Heart right ventricle (tissue), 16 donors: ENCODE results near the gene GRB7. TPM values are rescaled to one million over a fixed set of nuclear protein-coding genes. Genes with fewer than 3 reads are reported as not detected.

Experiments used
- ATAC-seq, 8 donors: fragments of 200-7000 bp; cut with Tn5 transposase; one replicate each; pipeline ENCODE4 v1.9.1; 2020; ENCODE audit warnings: mild to moderate bottlenecking in 8 of 8, moderate library complexity in 8 of 8, moderate number of reproducible peaks in 1 of 8
- DNase-seq, 2 donors: peaks; one replicate each; pipeline ENCODE4 v3.0.0-alpha.2; 2020
- H3K27ac ChIP-seq, 10 donors: fragments of 200-600 bp; sonication (generic) in 2 of 10; one replicate each; pipeline versions ENCODE4 v1.5.0 to v1.8.0; 2020 to 2022; ENCODE audit warnings: mild to moderate bottlenecking in 3 of 10
- H3K27me3 ChIP-seq, 7 donors: fragments of 200-600 bp; one replicate each; pipeline ENCODE4 v1.8.0; 2021 to 2022; ENCODE audit warnings: mild to moderate bottlenecking in 2 of 7
- H3K36me3 ChIP-seq, 9 donors: fragments of 200-600 bp; sonication (generic) in 1 of 9; one replicate each; pipeline versions ENCODE4 v1.5.0 to v1.8.0; 2020 to 2022; ENCODE audit warnings: mild to moderate bottlenecking in 2 of 9
- H3K4me1 ChIP-seq, 9 donors: fragments of 200-600 bp; sonication (generic) in 1 of 9; one replicate each; pipeline versions ENCODE4 v1.5.0 to v1.8.0; 2020 to 2022; ENCODE audit warnings: mild to moderate bottlenecking in 4 of 9
- H3K4me3 ChIP-seq, 10 donors: fragments of 200-600 bp; sonication (generic) in 2 of 10; one replicate each; pipeline versions ENCODE4 v1.5.0 to v1.8.0; 2020 to 2022; ENCODE audit warnings: mild to moderate bottlenecking in 7 of 10, moderate library complexity in 2 of 10
- H3K9me3 ChIP-seq, 11 donors: fragments of 200-600 bp in 10 of 11; sonication (generic) in 2 of 11; one replicate each; pipeline versions ENCODE4 v1.5.0 to v1.8.0; 2013 to 2022; ENCODE audit warnings: mild to moderate bottlenecking in 2 of 11, control low read depth in 1 of 11, moderate library complexity in 1 of 11
- WGBS, 2 donors: extraction: QIAGEN DNeasy Blood & Tissue Kit; methylation state at CpG; one replicate each; pipeline ENCODE4 v1.1.7; 2013; ENCODE audit warnings: inconsistent platforms in 1 of 2; 5-methylcytosine and 5-hydroxymethylcytosine counted together
- intact Hi-C, 10 donors: fragments of 100-400 bp; cut with DNase I; formaldehyde crosslinking; loops; one replicate each; pipeline versions ENCODE4 v1.11.1 to v1.14.2; 2022
- polyA plus RNA-seq, 2 donors: library from polyadenylated mRNA; stranded (reverse); fragments of 200-250 nt; gene quantifications; one replicate each; pipeline ENCODE4 v1.2.3, GENCODE V29; 2013
- total RNA-seq, 10 donors: library from RNA; stranded (reverse); fragmentation: NEBNext Ultra II Directional in 3 of 10; extraction: Animal tissue kit (Norgen Biotek cat#: 25700) in 3 of 10; gene quantifications; one replicate each; pipeline versions ENCODE4 v1.2.1 to v1.2.4, GENCODE V29; 2021 to 2023
- TF ChIP-seq, protein P1 (sequence below), 9 donors: fragments of 200-600 bp; sonication (generic) in 2 of 9; IDR thresholded peaks; one replicate each; pipeline versions ENCODE4 v1.5.0 to v1.8.0; 2021 to 2022; ENCODE audit warnings: antibody characterized with exemption in 9 of 9, mild to moderate bottlenecking in 5 of 9, moderate library complexity in 1 of 9
- donor health status: Arrhythmogenic right ventricular cardiomyopathy.
- donor health status: ischemic (EF 13 %, LVEDD 7.1; RV severe dilation, severe dysfunction).
- donor health status: healthy with polysubstance abuse.
- donor health status: DM: no; HTN: yes; CAD: no.
- donor health status: DM: no; HTN: no; CAD: no.
- donor health status: ischemic (EF 25% LVEDD 6.9; RV normal size, moderate dysfunction).
- donor health status: ischemic (EF 25% LVEDD 5.7; RV mildly dilated, moderate dysfunction).
- donor health status: healthy.
- donor health status: DM: yes; HTN: yes; CAD: no.
- donor health status: Ischemic cardiomyopathy.
- donor health status: ischemic (EF 35%, LVEDD 5.7; RV mildly dilated, moderate dysfunction).
- donor health status: nonischemic (EF 11% LVEDD 7.7; RV severe dilation, severe dysfunction).
- donor health status: DM: yes; HTN: yes; CAD: no.
- donor health status: PGD.
- donor health status: ischemic (EF 29% LVEDD 5.4; RV normal size, mild dysfunction).
- donor health status: nonischemic (EF 23%, LVEDD 6.1; RV moderate dilation, normal function).

The GRB7 gene
- total and polyA plus RNA-seq, 12 donors: 0.44 to 4.7 (median 1.1) TPM

DNA sequence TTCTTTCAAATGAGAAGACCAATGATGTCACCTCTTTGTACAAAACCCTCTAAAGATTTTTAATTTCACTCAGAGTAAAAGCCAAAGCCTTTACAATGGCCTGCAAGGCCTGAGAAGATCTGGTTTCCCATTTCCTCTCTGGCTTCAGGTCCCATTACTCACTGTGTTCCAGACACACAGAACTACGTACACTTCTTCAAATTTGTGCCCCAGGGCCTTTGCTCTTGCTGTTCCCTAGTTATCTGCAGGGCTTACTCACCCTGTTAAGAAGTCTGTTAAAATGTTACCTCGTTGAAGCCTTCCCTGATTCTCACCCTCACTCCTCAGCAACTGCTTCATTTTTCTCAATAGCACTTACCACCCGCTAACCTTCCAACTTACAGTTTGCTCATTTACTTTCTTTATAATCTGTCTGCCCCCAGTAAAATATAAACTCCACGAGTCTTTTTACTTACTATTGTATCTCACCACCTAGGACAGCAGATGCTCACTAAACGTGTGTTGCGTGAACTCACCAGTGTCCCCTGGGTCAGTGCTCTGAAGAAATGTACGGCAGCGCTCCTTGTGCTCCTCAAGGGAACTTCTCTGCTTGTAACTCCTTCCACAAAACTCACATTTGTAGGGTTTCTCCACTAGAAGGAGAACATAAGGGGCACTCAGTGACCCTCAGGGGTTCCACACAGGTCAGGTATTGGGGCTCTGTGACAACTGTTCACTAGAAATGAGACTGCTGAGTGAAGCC is 50.2 kb downstream of the GRB7 start:
- intact Hi-C loops: no loop called here
- TF ChIP-seq, protein P1, sequence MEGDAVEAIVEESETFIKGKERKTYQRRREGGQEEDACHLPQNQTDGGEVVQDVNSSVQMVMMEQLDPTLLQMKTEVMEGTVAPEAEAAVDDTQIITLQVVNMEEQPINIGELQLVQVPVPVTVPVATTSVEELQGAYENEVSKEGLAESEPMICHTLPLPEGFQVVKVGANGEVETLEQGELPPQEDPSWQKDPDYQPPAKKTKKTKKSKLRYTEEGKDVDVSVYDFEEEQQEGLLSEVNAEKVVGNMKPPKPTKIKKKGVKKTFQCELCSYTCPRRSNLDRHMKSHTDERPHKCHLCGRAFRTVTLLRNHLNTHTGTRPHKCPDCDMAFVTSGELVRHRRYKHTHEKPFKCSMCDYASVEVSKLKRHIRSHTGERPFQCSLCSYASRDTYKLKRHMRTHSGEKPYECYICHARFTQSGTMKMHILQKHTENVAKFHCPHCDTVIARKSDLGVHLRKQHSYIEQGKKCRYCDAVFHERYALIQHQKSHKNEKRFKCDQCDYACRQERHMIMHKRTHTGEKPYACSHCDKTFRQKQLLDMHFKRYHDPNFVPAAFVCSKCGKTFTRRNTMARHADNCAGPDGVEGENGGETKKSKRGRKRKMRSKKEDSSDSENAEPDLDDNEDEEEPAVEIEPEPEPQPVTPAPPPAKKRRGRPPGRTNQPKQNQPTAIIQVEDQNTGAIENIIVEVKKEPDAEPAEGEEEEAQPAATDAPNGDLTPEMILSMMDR (IDR thresholded peaks at IDR 0.05): no peak
- WGBS, 2 donors: 79 to 82% methylated on average over 8 of the region's 8 CpGs

DNA sequence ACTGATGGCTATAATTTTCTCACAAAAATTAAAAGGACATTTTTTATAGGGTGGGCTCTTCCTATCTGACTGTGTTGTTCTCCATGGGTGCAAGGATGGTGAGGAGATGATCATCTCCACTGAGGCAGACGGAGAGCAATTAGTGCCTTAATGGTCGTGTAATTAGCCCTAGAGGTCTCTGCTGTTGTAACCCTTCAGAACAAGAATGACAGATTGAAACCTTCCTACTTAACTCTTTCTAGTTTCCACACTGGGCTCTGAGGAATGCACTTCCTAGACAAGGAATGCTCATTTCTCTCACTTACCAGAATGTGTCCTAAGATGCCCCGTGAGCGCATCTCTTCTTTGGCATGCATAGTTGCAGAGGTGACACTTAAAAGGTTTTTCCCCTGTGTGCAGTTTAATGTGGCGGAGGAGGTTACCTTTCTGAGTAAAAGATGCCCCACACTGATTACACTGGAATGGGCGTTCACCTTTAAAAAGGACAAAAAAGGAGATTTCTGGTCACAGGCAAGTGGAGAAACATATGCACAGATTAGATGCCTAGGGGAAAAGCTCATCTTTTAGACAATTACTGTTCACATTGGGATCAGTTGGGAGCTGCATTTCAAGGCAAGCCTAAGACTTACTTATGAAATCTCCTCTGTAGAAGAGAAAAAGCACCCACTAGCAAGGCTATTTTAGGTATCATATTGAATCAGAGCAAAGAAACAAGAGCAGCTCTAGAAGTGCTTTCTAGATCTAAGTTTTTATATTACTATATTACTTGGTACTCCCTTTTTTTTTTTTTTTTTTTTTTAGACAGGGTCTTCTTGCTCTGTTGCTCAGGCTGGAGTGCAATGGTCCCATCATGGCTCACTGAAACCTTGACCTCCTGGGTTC is 53.6 kb downstream of the GRB7 start:
- TF ChIP-seq, protein P1 (IDR thresholded peaks at IDR 0.05): no peak
- intact Hi-C loops: no loop called here

More for the DNA sequence above, 50.2 kb downstream of the GRB7 start:
- Histone ChIP-seq H3K27ac (no peak overlapping the region), H3K4me3 (no peak overlapping the region), H3K9me3 (no peaks in the 10 kb centered on the region), H3K4me1 (peaks cover 0 to 9% (median 0%) of the 10 kb centered on the region in 9 donors), H3K36me3 (no peaks in the 10 kb centered on the region), H3K27me3 (peaks cover 0 to 53% (median 22%) of the 10 kb centered on the region in 7 donors)
- DNase-seq (no peak), ATAC-seq (no peak)

DNA sequence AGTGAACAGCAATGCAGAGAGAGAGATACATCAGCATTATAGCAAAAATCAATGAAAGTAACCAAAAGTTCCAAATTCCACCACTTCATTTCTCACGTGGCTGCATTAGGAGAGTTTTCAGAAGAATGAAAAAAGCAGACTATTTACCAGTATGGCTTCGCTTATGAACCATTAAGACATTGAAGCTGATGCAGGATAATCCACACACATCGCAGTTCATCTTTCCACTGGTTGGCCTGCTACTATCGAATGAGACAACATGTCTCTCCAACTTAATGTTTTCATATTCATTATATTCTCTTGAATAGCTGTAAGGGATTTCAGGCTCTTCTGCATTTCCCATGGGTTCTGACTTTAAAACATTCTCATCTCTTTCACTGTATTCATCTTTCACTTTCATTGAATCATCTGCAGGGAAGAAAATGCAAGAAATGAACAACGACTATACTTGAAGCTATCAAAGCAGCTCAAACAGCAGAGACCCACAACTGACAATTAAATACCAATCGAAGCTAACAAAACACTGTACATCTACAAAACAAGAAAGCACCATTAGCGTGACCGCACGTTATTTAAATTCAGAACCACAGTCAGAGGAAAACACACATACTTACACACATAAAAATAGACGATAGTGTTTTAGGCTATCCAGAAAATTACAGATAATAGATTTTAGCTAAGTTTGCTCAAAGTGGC is 54.9 kb downstream of the GRB7 start:
- intact Hi-C loops: no loop called here
- H3K4me1 ChIP-seq: peaks cover 0 to 7% (median 0%) of the 10 kb centered on the region in 9 donors
- no peaks in the 10 kb centered on the region for H3K9me3 ChIP-seq
- TF ChIP-seq, protein P1 (IDR thresholded peaks at IDR 0.05): no peak
- no peaks in the 10 kb centered on the region for H3K36me3 ChIP-seq
- peak overlapping the region in 1 of 10 donors; percentile 68 for H3K27ac ChIP-seq
- no peak for ATAC-seq
- DNase-seq: no peak
- no peak overlapping the region for H3K4me3 ChIP-seq
- H3K27me3 ChIP-seq: peaks cover 0 to 38% (median 16%) of the 10 kb centered on the region in 7 donors
- 85% methylated on average over 10 of the region's 10 CpGs for WGBS, 2 donors

More for the DNA sequence above, 53.6 kb downstream of the GRB7 start:
- no peak overlapping the region for H3K27ac ChIP-seq
- ATAC-seq: no peak
- peaks cover 0 to 38% (median 16%) of the 10 kb centered on the region in 7 donors for H3K27me3 ChIP-seq
- 49 to 51% methylated on average over 6 of the region's 6 CpGs for WGBS, 2 donors
- DNase-seq: no peak
- H3K9me3 ChIP-seq: no peaks in the 10 kb centered on the region
- no peak overlapping the region for H3K4me3 ChIP-seq
- no peaks in the 10 kb centered on the region for H3K36me3 ChIP-seq
- H3K4me1 ChIP-seq: peaks cover 0 to 7% (median 0%) of the 10 kb centered on the region in 9 donors
